Uterus (tissue), 4 donors: ENCODE data around the gene HOXA3. TPM values are rescaled to one million over a fixed set of nuclear protein-coding genes. Genes with fewer than 3 reads are reported as not detected.

Experiments used
- DNase-seq, 2 donors: peaks; one replicate each; pipeline ENCODE4 v3.0.0-alpha.2; 2019 to 2020
- H3K27ac ChIP-seq, 2 donors: fragments of 200-600 bp; sonication (generic); 1 replicate in 1 of 2; 2 replicates in 1 of 2; pipeline ENCODE4 v1.5.1; 2016 to 2018
- H3K27me3 ChIP-seq, 2 donors: fragments of 200-600 bp; sonication (generic); one replicate each; pipeline ENCODE4 v1.5.1; 2018 to 2019; ENCODE audit warnings: control low read depth in 1 of 2
- H3K36me3 ChIP-seq, 2 donors: fragments of 200-600 bp; sonication (generic); one replicate each; pipeline ENCODE4 v1.5.1; 2019; ENCODE audit warnings: control low read depth in 1 of 2
- H3K4me1 ChIP-seq, 2 donors: fragments of 200-600 bp; sonication (generic); one replicate each; pipeline ENCODE4 v1.5.1; 2018 to 2019; ENCODE audit warnings: control low read depth in 1 of 2
- H3K4me3 ChIP-seq, 2 donors: fragments of 200-600 bp; sonication (generic); 1 replicate in 1 of 2; 2 replicates in 1 of 2; pipeline ENCODE4 v1.5.1; 2018 to 2019; ENCODE audit warnings: mild to moderate bottlenecking in 1 of 2
- H3K9me3 ChIP-seq, 2 donors: fragments of 200-600 bp; sonication (generic); one replicate each; pipeline ENCODE4 v1.5.1; 2019; ENCODE audit warnings: control low read depth in 1 of 2
- POLR2A ChIP-seq, 2 donors: fragments of 450-650 bp; IDR thresholded peaks; one replicate each; pipeline ENCODE4 v1.6.1; 2016; ENCODE audit warnings: antibody characterized with exemption in 2 of 2, mild to moderate bottlenecking in 1 of 2, moderate library complexity in 1 of 2
- intact Hi-C: fragments of 100-400 bp; cut with DNase I; formaldehyde crosslinking; loops from one replicate; pipeline ENCODE4 v1.15.1; 2023; ENCODE audit warnings: low total_unique reads
- total RNA-seq, 4 donors: library from RNA; depleted of rRNA in 3 of 4; stranded (reverse); fragments of >200 nt in 3 of 4; gene quantifications; one replicate each; pipeline versions ENCODE4 v1.1.0 to v1.2.4, GENCODE V29; 2014 to 2023
- TF ChIP-seq, protein P1 (sequence below), 4 experiments: fragments of 200-600 bp in 2 of 4; fragments of 450-650 bp in 2 of 4; sonication (generic) in 2 of 4; IDR thresholded peaks; one replicate each; pipeline ENCODE4 v1.5.1; 2016 to 2019; ENCODE audit warnings: antibody characterized with exemption in 4 of 4, mild to moderate bottlenecking in 2 of 4, moderate library complexity in 1 of 4
- donor health status: DM: yes; HTN: yes; CAD: no.

Gene HOXA3
- total RNA-seq, 4 donors from 2014 or later: 1.0 to 34.5 (median 19.0) TPM

DNA sequence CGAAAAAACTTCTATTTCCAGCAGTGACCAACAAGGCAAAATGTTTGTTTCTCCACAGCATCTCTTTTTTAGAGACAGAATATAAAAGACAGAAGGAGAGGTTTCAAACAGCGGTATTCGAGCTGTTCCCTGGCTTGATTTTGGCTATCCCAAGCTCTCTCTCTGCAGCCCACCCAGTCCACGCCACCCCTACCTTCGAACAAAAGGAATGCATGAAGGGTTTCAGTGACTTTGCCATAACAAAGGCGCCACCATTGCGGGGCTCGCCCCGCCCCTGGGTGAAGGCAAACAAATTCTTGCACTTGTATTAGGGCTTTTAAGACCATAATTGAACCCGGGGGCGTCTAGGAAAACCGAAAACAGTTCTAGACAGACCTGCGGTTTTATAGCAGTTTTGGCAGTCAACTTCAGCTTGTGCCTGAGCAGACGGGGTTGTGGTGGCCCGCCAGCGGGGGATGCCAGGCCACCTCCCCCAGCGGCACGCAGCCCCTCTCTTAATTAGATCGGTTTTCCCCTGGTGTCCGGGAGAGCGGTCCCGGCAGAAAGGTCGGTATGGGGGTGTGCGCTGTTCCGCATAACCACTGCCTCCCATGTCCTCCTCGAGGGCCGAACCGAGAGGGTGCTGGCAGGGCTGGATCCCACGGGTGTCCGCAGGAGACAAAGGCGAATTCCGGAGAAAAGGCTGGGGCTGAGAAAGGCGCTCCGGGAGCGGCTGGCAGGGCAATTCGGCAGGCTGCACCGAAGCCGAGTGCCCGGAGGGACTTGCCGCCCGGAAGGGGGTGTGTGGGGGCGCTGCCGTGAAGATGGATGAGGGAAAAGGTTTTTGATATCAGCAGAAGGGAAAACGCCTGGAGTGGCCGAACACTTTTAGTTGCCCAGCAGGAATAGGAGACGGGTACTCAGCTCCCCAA lies 35.3 kb upstream of the HOXA3 start:
- TF ChIP-seq, protein P1, sequence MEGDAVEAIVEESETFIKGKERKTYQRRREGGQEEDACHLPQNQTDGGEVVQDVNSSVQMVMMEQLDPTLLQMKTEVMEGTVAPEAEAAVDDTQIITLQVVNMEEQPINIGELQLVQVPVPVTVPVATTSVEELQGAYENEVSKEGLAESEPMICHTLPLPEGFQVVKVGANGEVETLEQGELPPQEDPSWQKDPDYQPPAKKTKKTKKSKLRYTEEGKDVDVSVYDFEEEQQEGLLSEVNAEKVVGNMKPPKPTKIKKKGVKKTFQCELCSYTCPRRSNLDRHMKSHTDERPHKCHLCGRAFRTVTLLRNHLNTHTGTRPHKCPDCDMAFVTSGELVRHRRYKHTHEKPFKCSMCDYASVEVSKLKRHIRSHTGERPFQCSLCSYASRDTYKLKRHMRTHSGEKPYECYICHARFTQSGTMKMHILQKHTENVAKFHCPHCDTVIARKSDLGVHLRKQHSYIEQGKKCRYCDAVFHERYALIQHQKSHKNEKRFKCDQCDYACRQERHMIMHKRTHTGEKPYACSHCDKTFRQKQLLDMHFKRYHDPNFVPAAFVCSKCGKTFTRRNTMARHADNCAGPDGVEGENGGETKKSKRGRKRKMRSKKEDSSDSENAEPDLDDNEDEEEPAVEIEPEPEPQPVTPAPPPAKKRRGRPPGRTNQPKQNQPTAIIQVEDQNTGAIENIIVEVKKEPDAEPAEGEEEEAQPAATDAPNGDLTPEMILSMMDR (IDR thresholded peaks at IDR 0.05): no peak
- TF ChIP-seq POLR2A (IDR thresholded peaks at IDR 0.05): no peak
- H3K27ac ChIP-seq: peak overlapping the region; percentile 94 to 96
- intact Hi-C loops: loop anchor here (5.0 kb wide), 1 partner anchor 475 kb away; the partner anchor contains the start of gene HIBADH
- no peaks in the 10 kb centered on the region for H3K27me3 ChIP-seq
- peak overlapping the region; percentile 56 to 79 for H3K4me3 ChIP-seq
- peak in 1 of 2 donors; percentile 44 for DNase-seq
- H3K36me3 ChIP-seq: no peaks in the 10 kb centered on the region
- H3K9me3 ChIP-seq: no peaks in the 10 kb centered on the region
- no peaks in the 10 kb centered on the region for H3K4me1 ChIP-seq

DNA sequence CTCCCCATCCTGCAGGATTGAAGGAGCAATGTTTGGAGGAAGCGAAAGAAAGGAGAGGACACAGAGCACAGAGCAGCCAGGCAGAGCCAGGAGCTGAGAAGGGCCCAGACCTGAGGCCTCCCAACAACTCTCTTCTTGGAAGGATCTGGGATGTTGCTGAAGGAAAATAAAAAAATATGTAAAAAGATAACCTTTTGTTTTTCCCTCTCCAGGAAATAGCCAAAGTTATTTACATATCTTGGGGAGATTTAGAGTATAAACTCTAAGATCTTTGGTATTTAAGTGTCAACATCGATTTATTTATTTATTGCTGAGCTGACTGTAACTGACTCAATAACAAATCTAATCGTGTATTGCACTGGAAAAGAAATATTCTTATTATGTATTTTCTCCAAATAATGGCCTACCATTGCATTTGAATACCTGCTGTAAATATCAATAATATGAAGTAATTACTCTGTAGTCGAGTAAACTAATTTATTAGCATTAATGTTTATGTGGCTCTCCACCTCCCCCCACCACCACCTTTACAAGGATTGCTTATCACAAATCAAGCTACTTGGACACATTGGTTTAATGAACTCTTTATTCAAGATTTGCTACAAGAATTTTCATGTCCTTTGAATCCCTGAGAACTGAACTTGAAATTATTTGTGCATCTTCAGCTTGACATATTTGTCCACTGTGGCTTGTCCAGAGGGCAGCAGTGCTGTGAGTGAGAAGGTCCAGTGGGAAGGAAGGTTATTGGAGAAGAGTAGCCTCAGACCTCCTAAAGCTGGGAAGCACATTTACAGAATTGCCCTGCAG lies 34.5 kb upstream of the HOXA3 start:
- H3K4me1 ChIP-seq: no peaks in the 10 kb centered on the region
- intact Hi-C loops: loop anchor here (5.0 kb wide), 1 partner anchor 475 kb away; the partner anchor contains the start of gene HIBADH
- TF ChIP-seq, protein P1 (IDR thresholded peaks at IDR 0.05): no peak
- TF ChIP-seq POLR2A (IDR thresholded peaks at IDR 0.05): no peak
- H3K4me3 ChIP-seq: peak overlapping the region; percentile 56 to 79
- DNase-seq: peak in 1 of 2 donors; percentile 42
- peak overlapping the region; percentile 94 to 96 for H3K27ac ChIP-seq
- H3K9me3 ChIP-seq: no peaks in the 10 kb centered on the region
- H3K27me3 ChIP-seq: no peaks in the 10 kb centered on the region
- H3K36me3 ChIP-seq: no peaks in the 10 kb centered on the region

DNA sequence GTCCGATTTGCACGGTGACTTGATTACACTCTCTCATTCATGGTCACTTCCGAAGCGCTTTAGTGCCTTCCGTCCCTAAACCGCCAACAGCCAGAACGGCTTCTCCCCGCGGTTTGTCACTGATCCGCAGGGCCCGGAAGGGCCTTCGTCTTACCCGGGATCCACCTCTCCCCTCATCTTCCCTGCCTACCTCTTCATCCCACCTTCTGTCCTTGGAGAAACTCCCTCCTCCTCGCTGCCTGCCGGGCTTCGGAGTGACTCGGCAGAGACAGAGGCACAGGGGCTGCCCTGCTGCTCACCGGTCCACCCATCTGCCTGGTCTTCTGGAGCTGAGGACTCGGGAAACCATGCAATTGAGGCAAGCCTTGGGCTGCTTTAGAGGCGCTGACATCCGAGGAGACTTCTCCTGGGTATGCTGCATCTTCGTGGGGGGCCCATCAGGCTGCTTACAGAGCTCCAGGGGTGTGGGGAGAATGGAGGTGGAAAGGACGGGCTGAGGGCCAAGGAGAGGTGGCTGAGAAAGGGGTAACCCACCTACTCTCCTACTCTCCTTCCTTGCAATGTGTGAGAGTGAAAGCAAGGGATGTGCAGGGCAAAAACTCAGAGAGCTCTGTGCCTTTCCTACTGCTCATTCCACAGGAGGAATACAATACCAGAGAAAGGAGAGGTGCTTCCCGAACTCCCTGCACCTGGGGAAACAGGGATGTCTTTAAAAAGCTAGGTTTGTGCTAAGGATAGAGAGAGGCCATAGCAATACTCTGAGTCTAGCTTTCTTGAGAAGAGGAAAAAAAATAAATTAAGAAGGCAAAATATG lies 33.7 kb upstream of the HOXA3 start:
- no peaks in the 10 kb centered on the region for H3K9me3 ChIP-seq

DNA sequence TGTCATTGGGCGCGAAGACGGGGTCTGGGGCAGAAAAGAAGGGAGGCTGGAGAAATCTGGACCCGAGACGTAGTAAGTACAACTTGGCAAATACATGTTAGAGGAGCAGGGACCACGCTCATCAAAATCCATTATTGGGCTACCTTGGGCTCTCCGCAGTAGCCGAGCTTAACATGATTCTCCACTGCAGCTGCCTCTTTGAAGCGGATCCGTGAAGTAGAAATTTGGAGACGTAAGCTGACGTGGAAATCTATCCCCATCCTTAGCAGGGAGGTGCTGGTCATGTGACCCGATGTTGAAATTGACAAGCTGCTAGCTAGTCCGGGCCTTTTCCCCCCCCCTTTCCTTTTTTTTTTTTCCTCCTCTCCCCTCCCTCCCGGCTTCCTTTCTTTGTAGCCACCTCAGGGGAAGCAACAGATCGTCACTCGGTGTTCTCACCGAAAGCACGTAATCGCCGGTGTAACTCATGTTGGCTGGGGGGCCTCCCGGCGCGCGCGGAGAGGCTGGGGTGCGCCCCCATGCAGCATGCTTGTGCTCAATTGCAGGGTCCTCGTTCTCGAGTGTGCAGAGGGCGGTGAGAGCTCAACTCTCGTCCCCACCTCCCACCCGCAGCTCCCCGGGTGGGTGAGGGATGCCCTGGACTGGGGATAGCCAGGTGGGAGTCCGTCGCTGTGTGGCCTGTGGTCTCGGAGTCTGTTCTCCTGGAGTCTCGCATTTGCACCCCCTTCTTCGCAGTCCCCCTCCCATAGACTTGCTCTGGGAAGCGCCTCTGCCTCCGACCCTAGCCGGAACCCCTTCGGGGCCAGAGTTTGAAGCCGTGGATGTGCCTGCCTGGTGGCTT lies 32.9 kb upstream of the HOXA3 start, which contains the start of gene HOXA11:
Gene HOXA11 (minus strand): TSS at position 220 of the 841 bp plus-strand sequence. CDS start 88 bp downstream, at position 132.
- H3K27ac ChIP-seq: peak within 1 kb of the TSS; percentile 94 to 96
- peak within 1 kb of the TSS; percentile 56 to 79 for H3K4me3 ChIP-seq
- H3K9me3 ChIP-seq: no peaks in the 10 kb centered on the region
- no peaks in the 10 kb centered on the region for H3K4me1 ChIP-seq
- TF ChIP-seq, protein P1 (IDR thresholded peaks at IDR 0.05): no peak
- peak; percentile 83 to 84 for TF ChIP-seq POLR2A (IDR thresholded peaks at IDR 0.05)
- peak; percentile 82 to 97 for DNase-seq
- H3K27me3 ChIP-seq: no peaks in the 10 kb centered on the region
- intact Hi-C loops: loop anchor here (5.0 kb wide), 1 partner anchor 477 kb away; the partner anchor contains the start of gene HIBADH
- H3K36me3 ChIP-seq: no peaks in the 10 kb centered on the region

More for the DNA sequence above, 33.7 kb upstream of the HOXA3 start:
- peak overlapping the region; percentile 56 to 79 for H3K4me3 ChIP-seq
- DNase-seq: peak in 1 of 2 donors; percentile 47
- H3K27ac ChIP-seq: peak overlapping the region; percentile 94 to 96
- TF ChIP-seq, protein P1 (IDR thresholded peaks at IDR 0.05): no peak
- TF ChIP-seq POLR2A (IDR thresholded peaks at IDR 0.05): no peak
- no peaks in the 10 kb centered on the region for H3K27me3 ChIP-seq
- intact Hi-C loops: loop anchor here (5.0 kb wide), 1 partner anchor 476 kb away; the partner anchor contains the start of gene HIBADH
- no peaks in the 10 kb centered on the region for H3K36me3 ChIP-seq
- no peaks in the 10 kb centered on the region for H3K4me1 ChIP-seq
